Measurements from ENCODE around the gene CNOT6.
"Not testable (repeated sequence)": the region's sequence is repeated elsewhere in the genome, so short reads cannot be mapped to it uniquely, and the experiment has no call there.

Gene CNOT6

DNA sequence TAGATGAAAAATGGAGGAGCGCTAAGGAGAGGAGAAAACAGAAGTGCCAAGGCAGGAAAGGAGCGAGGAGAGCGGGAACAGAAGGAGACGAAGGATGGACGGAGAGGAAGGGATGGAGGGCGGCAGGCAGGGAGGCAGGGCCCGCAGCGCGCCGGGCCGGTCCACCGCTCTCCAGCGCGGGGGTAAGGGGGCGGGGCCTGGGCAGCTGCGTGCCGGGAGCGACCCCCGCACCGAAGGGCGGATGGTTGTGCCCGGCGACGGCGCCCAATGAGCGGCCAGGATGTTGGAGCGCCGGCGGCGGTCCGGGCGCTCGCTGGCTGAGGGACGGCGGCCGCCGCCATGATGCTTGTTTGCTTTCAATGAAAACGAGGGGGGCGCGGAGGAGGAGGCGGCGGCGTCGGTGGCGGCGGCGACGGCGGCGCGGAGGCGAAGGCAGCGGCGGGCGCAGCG lies at the start of gene CNOT6:
CNOT6 (plus strand) TSS at position 320 of the 450 bp plus-strand sequence. CDS start 34,898 bp downstream, outside the sequence.
- DNase-seq, result peak; percentile 12

DNA sequence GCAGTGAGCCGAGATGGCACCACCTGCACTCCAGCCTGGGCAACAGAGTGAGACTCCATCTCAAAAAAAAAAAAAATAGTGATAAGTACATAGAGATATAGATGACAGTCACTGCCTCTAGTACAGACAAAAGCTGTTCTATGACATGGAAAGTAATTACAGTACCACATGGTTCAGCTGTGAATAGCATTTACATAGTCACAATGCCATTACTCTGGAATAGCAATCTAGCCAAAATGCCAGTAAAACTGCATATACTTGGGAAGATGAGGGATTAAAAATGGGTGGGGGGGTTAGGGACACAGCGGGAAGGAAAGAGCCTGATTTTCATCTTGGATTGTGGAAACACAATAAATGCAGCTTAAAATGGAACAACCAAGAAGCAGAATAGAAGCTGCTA lies 39.4 kb upstream of the CNOT6 start:
- DNase-seq, result no peak

DNA sequence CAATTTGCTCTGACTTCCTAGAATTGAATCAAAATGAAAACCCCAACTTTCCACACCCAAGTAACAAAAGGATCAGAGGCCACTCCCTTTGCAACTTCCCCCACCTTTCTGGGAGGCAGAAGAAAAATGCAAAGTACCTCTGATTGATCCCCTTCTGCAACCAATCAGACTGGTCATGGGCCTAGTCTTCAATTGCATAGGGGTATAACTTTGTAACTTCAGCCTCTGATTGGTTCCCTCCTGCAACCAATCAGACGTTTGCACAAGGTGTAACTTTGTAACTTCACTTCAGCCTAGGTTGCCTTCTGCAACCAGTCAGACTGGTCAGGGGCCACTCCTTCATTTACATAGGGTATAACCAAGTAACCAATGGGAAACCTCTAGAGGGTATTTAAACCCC lies 38.3 kb upstream of the CNOT6 start:
- DNase-seq, result no peak

DNA sequence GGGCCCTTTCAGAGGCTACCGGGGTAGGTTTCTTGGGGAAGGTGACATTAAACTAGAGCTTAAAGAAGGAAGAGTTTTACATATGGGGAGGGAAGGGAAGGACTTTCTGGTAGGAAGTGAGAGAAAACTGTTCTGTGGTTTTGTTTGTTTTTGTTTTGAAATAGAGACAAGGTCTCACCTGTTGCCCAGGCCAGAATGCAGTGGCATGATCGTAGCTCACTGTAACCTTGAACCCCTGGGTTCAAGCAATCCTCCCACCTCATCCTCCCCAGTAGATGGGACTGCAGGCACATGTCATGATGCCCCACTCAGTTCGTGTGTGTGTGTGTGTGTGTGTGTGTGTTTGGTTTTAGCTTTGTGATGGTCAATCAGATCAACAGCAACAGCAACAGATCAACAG lies 37.4 kb upstream of the CNOT6 start:
- DNase-seq, result no peak

DNA sequence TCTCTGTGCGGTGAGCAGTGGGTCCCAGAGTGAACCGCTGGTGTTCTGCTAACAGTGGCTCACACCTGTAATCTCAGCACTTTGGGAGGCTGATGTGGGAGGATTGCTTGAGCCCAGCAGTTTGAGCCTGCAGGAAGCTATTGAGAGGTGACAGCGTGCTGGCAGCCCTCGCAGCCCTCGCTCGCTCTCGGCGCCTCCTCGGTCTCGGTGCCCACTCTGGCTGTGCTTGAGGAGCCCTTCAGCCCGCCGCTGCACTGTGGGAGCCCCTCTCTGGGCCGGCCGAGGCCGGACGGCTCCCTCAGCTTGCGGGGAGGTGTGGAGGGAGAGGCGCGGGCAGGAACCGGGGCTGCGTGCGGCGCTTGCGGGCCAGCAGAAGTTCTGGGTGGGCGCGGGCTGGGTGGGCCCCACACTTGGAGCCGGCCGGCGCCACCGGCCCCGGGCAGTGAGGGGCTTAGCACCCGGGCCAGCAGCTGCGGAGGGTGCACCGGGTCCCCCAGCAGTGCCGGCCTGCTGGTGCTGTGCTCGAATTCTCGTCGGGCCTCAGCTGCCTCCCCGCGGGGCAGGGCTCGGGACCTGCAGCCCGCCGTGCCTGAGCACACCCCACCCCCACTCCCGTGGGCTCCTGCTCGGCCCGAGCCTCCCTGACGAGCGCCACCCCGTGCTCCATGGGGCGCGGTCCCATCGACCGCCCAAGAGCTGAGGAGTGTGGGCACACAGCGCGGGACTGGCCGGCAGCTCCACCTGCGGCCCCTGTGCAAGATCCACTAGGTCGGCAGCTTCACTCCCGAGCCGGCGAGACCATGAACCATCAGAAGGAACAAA lies 35.1 kb upstream of the CNOT6 start:
- DNase-seq, result not testable (repeated sequence)

DNA sequence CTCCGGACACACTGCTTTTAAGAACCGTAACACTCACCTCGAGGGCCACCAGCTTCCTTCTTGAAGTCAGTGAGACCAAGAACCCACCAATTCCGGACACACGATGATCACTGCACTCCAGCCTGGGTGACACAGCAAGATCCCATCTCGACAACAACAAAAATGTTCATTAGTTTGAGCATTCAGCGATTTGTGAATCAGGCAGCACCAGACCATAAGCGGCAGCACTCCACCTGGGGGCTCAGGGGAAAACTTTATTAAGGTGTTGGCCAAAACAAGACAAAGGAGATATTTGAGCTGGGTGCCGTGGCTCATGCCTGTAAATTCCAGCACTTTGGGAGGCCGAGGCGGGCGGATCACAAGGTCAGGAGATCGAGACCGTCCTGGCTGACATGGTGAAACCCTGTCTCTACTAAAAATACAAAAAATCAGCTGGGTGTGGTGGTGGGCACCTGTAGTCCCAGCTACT lies 34.5 kb upstream of the CNOT6 start:
- not testable (repeated sequence) for DNase-seq

DNA sequence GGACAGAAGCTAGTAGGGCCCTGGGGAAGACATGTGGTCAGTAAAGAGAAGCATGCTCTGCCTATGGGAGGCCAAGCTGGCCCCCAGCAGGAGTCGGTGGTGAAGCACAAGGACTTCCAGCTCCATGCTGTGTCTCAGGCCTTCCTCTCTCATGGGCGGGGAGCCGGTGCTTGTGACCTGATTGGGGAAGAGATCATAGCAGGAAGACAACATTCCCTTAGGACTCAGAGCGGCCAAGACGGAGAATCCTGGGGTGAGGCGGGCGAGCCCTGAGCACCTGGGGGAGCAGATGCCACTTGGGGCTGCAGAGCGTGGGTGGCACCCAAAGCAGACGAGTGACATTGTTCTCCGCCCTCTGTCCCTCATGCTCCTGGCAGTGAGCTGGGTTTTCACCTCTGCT lies 33.3 kb upstream of the CNOT6 start:
- no peak for DNase-seq

DNA sequence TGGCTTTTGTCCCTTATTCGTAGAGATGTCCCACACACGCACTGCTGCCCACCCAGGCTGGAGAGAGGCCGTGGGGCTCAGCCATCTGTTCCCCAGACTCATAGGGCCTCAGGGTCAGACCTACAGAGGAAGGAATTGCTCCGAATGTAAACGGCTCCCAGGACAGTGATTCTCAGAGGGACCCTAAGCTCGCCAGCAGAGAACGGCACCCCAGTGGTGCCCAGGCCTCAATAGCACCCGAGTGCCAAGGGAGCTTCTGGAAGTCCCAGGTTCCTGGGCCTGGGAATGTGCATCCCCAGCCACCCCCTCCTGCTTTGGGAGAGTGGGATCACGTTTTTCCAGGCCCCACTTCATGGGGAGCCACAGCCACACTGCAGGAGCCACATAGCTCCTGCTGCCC lies 32.9 kb upstream of the CNOT6 start:
- no peak for DNase-seq

DNA sequence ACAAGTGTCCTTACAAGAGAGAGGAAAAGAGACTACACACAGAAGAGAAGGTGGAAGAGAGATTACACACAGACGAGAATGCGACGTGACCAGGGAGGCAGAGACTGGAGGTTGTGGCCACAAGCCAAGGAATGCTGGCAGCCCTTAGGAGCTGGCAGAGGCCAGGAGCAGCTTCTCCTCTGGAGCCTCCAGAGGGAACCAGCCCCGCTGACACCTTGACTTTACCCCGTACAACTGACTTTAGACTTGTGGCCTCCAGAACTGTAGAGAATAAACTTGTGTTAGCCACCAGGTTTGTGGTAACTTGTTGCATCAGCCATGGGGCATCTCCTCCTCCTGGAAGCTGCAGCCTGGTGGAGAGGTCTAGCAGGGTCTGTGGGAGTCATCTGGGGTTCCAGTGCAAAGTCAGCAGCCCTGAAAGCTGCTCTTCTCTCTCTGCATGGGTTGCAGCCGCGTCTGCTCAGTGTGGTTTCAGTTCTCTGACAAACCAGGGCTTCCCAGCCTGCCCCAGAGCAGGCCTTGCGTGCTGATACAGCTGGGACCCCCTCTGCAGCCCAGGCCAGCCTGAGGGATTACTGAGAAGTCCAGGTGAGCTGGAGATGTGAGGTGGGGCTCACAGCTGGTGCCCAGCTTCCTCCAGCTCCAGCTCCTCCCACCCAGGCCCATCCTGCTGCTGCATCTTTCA lies 30.8 kb upstream of the CNOT6 start:
- no peak for DNase-seq

DNA sequence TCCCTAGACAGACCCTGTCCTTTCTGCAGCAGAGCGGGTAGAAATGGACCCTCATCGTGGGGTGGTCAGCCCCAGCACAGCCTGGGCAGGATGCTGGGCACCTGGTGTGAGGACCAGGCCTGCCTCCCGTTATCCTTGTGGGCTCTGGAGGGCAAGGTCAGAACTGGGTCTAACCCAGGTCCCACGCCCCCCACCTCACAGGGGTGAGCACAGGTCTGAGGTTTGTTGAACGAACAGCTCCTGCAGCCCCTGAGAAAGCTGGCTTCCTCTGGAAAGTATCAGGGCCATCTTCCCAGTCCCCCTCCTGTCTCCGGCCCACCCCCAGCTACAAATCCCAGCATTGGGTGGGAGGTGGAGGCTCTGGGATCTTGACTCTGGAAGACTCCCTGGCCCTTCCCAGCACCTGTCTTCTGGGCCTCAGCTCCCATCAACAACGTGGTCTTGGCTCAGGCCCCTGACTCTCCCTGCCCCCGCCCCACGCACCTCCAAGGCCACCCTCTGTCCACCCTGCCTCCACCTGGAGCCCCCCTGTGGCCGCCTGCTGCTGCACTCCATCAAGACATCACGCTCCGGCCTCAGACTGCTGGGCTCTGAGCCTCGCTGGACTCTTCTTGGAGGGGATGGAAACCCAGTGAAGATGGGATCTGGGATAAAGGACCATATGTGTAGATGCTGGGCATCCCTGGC lies 30.1 kb upstream of the CNOT6 start:
- DNase-seq, result no peak

DNA sequence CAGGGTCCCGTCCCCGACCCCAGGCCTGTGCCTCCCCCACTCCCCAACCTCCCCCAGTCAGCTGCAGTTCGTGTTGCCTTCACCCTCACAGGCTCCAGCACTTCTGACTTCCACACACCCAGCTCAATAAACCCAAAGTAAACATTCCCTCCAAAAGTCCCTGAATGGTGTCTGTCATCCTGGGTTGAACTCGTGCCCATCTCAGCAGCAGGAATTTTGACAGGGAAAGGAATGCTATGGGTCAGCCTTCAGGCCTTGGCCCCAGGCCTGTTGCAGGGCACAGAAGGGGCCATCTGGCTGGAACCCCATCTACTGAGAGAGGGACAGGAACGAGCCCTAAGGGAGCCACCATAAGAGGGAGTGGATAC lies 29.6 kb upstream of the CNOT6 start:
- DNase-seq, result no peak

DNA sequence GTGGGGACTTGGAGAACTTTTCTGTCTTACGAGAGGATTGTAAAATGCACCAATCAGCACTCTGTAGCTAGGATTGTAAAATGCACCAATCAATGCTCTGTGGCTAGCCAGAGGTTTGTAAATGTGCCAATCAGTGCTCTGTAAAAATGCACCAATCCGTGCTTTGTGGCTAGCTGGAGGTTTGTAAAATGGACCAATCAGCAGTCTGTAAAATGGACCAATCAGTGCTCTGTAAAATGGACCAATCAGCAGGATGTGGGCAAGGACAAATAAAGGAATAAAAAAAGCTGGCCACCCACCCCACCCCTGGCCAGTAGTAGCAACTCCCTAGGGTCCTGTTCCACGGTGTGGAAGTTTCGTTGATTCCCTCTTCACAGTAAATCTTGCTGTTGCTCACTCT lies 29.1 kb upstream of the CNOT6 start:
- DNase-seq, result not testable (repeated sequence)

DNA sequence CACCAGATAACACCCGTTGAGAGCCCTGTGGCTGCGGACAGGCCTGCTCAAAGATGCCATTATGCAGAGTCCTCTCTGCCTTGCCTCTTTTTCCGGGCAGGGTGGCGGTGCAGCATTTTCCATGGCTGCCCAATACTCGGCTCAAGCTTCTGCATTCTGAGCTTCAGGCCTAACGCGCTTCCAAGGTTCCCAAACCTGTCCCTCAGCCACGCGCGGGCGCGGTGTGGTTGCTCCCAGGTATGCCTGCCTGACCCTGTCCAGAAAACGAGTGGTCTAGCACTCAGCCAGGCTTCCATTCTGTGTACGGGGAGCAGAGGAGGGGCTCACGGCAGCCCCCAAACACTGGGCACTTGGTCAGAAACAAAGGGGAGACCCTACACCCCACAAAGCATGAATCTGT lies 27.9 kb upstream of the CNOT6 start:
- DNase-seq, result no peak

DNA sequence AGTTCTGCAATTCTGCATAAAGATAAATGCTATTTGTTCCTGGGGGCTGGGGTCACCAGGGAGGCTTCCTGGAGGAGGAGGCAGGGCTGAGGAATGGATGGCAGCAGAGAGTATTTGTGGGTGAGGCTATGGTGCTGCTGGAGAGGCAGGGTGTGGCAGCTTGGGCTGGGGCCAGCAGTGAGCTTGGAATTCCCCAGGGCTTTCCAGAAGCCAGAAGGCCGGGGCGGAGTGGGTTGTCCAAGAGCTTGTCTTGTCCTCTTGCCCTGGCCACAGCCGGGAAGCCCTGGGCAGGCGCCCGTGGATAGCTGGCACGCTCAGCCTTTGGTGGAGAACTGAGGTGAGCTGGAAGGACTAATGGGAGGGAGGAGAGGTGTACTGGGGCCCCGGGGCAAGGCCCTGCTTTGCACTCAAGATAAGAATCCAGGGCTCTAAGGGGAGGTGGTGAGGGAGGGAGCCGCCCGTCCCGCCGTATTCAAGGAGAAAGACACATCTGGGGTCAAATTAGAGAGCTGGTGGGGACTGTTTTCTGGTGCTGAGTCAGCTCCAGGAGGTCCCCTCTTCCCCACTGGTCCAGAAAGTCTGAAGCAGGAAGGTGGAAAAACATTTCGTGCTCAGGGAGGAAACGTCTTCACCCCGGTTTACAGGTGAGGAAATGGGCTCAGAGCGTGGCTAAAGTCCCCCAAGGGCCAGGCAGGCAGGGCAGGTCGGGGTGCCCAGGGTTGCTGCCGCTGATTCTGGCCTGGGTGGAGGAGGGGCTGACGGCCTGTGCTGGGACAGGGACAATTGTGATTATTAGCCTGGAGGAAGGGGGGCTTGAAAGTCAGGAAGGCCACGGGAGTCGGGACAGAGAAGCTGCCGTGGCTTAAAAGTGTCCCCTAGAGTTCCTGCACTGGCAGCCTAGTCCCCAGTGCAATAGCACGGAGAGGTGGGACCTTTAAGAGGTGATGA lies 26.9 kb upstream of the CNOT6 start:
- no peak for DNase-seq

DNA sequence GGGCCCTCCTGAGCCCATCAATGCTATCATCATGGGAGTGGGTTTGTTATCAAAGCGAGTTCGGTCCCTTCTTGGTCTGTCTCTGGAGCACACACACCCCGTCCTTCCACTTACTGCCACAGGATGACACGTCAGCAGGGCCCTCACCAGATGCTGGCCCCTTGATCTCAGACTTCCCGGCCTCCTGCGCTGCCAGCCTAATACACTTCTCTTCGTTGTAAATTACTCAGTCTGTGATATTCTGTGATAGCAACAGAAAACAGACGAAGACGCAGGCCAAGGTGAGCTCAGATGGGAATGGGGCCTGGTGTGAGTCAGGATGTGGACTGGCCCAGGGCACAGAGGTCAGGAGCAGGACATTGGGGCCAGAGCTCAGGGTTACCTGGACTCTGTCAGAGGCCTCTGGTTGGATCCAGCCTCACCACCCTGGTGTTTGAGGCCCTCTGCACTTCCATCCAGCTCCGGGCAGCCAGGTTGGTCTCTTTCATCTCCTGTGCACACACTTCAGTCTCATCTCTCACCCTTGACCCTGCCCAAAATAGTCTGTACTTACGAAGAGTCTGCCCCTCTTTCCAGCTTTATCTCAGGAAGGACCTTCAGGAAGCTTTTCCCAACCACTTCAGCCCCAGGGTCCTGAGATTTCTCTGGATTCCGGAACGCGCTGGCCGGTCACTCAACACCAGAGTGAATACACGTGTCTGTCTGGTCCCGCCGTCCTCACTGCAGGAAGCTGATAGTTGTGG lies 26.0 kb upstream of the CNOT6 start:
- DNase-seq, result no peak

DNA sequence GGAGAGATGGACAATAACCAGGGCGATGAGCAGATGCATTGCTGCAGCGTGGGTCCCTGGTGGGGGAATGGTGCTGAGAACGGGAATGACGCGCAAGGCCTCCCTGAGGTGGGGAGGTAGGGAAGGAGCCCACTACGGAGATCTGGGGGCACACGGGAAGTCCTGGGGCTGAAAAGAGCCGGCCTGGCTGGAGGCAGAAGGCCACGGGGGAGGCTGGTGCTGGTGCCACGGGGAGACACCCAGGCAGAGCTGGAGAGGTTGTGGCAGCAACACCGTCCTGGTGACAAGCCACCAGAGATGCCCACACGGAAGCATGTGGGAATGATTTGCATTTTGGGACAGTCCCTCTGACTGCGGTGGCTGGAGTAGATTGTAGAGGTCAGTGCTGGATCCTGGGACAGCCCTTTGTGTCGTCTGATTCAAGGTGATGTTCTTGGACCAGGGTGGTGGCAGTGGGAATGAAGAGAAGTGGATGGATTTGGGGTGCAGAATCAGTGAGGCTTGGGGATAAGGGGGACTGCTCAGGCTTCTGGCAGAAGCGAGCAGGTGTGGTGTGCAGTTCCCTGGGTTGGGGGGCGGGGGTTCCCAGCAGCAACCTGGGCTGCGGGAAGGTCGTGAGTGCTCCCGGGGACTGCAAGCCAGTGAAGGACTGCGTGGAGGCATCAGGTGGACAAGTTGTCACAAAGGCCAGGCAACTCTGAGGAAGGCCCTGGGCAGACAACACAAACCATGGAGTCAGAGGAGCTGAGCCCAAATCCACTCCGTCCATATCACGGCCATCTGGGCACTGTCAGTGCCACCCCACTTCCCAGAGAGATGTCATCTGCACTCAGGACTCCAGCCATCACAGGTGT lies 25.2 kb upstream of the CNOT6 start:
- no peak for DNase-seq

DNA sequence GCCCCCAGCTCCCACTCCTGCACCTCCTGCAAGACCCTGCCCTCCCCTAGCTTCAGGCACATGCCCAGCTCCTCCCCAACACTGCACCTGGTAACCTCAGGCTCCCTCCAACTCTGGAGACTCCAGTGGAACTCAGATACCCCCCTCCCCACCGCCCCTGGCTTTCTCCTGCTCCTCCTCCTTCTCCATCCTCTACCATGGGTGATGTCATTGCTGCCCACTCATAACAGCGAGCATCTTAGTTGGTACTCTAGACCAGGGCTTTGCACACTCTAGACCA lies 24.7 kb upstream of the CNOT6 start:
- DNase-seq, result no peak

DNA sequence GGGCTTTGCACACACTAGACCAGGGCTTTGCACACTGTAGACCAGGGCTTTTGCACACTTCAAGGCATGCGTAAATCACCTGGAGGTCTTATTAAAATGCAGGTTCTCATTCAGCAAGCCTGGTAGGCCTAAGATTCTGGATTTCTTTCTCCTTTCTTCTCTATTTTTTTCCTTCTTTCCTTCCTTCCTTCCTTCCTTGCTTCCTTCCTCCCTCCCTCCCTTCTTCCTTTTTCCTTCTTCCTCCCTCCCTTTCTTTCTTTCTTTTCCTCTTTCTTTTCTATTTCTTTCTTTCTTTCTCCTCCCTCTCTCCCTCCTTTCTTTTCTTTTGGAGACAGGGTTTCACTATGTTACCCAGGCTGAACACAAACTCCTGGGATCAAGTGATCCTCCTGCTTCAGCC lies 24.3 kb upstream of the CNOT6 start:
- no peak for DNase-seq

DNA sequence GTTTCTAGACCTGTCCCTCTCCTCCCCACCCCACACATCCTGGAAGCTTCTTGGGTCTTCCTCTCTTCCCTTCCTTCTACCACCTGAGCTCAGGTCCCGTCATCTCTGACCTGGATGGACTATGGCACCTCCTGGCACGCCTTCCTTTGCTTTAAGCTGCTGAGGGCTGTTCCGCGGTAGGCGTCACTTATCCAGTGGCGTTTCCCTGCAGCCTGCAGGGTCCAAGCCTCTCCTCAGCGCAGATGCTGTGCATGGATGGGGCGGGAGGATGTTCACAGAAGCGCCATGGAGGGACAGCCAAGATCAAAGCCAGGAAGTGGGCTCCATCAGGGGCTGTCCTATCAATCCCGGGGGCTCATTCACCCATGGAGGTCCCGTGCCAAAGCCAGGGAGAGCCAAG lies 23.8 kb upstream of the CNOT6 start:
- no peak for DNase-seq

DNA sequence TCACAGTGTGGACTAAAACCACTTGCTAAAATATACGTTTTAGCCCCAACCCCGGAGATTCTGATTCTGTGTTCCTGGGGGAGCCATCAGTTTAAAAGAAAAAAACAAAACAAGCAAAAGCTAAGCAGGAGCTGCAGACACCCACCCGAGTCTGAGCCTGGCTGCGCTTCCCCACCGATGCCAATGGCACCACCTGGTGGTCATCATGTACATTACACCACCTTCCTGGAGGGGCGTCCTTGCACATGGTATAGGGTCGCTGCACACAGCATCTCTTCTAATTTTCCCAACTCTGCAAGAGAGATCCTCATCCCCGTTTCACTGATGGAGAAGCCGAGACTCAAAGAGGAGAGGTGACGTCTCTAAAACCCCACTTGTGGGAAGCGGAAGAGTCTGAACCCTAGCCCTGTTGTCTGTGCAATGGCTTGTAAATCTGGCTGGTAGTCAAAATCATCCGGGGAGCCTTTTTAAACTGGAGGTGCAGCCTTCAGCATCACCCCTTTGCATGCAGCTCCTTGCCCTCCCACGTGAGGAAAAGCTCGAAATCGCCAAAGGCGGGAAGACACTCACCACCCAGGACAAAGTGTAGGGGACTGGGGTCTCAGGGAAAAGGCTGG lies 23.1 kb upstream of the CNOT6 start:
- DNase-seq, result no peak

DNA sequence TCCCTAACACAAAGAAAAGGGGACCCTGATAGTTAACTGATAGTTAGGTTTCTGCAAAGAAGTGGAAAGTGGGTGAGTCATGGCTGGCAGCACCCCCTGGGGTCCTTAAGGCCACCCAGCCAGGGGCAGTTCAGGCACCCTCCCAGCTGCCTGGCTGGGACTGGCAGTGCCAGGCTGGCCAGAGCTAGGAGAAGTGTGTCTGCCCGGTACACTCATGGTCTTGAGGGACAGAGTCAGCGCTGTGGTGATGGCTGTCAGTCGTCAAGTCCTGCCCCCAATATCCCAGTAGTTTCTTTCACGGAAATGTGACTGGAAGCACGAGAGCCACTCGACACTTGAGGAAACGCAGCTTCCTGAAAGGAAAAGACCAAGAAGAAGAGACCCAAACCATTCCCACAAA lies 22.3 kb upstream of the CNOT6 start:
- DNase-seq, result no peak
